Gastroesophageal sphincter (tissue), 3 donors: ENCODE data around the gene HYAL4.

Experiments
- CTCF ChIP-seq, 4 experiments: fragments of 200-600 bp in 2 of 4; fragments of 450-650 bp in 2 of 4; sonication (generic) in 1 of 4; IDR thresholded peaks; one replicate each; pipeline ENCODE4 v1.5.1; 2017 to 2019; ENCODE audit warnings: antibody characterized with exemption in 4 of 4, mild to moderate bottlenecking in 2 of 4, moderate library complexity in 2 of 4
- EP300 ChIP-seq: sonication (generic); formaldehyde crosslinking; IDR thresholded peaks from one replicate; pipeline ENCODE4 v1.6.1; 2017; ENCODE audit warnings: antibody characterized with exemption, mild to moderate bottlenecking
- POLR2A ChIP-seq, 2 donors: fragments of 450-650 bp; IDR thresholded peaks; one replicate each; pipeline ENCODE4 v1.6.1; 2017; ENCODE audit warnings: antibody characterized with exemption in 2 of 2, mild to moderate bottlenecking in 2 of 2, moderate library complexity in 1 of 2
- POLR2AphosphoS5 ChIP-seq: sonication (generic); formaldehyde crosslinking; IDR thresholded peaks from one replicate; pipeline ENCODE4 v1.6.1; 2017; ENCODE audit warnings: antibody characterized with exemption

DNA sequence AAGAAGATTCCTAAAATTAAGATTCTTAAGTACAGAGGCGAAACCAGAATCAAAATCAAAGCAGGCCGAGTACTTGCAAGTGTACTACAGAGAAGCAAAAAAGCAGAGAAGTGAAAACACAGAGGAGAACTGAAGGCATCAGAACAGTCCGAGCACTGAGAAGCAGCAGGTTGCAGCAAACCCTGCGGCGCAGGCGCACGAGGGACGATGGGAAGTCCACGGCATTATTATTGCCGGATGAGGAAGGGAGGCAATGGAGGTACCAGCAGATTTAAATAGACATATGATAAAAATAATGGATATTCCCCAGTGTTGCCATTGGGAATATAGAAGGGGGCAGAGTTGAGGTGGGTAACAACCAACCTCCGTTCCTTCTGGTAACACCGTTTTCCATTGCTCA lies 72.9 kb downstream of the HYAL4 start:
- TF ChIP-seq CTCF (IDR thresholded peaks at IDR 0.05) (no peak), POLR2A (IDR thresholded peaks at IDR 0.05) (no peak), POLR2AphosphoS5 (no peak), EP300 (no peak)
